Ecto neural progenitor cell (in vitro differentiated cells): ENCODE results near the gene BCOR.

Experiments
- DNase-seq: peaks from one replicate; pipeline ENCODE4 v3.0.0-alpha.2; 2018; ENCODE audit warnings: low spot score

Gene BCOR

DNA sequence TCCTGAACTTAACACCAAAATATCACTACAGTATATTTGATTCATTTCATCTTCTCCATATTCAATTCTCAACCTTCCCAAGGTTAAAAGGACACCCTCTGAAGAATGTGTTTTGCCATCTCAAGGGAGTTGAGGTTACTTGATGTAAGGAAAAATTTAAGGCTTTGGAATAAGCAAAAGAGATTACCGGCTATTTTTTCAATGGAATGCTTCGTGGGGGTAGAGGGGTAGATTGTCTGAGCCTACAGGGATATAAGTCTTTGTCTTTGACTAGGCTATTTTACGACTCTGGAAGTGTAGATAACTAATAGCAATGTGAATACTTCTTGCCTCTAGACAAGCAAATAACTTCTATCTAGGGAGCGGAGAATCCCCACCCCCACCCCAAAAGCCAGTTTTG lies 78.2 kb downstream of the BCOR start:
- no peak for DNase-seq

DNA sequence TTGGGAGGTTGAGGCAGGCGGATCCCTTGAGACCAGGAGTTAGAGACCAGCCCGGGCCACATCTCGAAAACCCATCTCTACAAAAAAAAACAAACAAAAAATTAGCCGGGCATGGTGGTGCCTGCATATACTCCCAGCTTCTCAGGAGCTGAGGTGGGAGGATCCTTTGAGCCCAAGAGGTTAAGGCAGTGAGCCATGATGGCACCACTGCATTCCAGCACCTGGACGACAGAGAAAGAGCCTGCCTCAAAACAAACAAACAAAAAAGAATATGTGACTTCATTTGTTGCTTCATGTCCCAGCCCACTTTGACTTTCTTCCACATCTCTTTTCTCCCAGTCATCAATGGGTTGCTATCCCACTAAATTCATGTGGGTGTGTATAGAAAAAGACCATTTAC lies 79.7 kb downstream of the BCOR start:
- DNase-seq = no peak

DNA sequence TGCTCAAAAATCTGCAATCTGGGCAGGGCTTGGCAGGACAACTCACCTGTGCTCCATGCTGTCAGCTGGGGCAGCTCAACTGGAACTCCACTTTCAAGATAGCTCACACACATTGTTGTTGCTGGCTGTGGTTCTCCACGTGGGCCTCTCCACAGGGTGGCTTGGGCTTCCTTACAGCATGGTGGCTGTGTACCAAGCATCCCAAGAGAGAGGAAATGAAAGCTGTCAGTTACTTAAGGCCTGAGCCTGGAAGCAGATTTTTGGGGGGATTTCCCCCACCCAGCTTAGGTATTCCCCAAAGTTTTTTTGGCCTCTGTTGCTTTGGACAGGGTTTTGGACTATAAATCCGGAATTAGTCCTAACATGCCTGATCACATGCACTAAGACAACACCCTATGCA lies 81.0 kb downstream of the BCOR start:
- DNase-seq = no peak

DNA sequence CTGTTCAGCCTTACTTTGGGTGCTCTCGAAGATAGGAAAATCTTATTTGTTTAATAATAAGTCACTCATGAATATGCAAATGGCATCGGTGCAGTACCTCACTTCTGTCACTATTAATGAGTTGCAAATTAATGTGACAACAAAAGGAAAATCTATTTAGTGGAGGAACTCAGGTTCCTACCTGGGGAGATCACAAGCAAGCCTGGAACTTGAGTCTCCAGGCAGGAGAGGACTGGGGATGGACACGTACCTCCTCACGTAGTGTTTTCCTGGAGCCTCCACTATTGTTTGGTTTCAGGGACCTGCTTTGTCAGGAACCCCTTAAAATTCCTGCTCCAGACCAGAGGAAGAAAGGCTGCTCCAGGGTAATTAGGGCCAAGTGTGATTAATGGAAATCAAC lies 82.1 kb downstream of the BCOR start:
- DNase-seq = no peak

DNA sequence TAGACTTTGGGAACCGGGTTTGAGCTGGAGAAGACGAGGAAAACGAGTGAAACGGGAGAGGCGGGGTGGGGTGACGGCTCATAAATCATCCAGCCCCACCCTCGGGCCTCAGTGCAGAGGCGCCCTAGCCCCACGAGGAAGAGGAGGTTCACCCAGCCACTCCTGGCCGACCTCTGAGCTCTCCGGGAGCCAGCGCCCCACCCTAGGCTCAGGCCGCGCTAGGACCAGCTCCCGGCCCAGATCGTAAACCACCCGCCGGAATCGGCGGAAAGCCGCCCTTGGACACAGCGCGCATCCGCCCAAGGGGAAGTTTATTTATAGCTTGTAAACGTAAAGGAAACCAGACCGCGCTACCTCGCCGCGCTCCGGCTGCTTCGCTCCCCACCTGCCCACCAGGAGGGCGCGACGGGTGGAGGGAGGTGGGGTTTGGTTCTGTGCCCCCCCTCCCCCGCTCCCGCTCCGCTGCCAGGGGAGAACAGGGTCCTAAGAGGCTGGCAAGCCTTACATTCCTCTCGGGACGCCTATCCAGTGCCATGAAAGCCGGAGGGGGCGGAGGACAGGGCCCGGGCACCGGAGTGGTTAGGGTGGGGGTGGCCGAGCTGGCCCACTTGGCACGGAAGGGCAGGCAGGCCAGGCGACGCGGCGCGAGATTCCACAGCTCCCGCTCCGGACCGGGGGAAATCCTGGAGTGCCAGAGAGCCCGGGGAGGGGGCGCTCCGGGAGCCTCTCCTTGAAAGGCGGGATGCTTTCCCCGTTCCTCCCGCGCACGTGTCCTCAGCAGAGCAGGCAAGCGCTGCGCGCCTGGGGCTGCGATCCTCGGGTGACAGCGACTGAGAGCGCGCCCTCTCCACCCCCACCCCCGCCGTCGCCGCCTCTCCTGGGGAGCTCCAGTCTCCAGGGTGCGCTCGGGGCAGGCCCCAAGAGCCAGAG lies 84.2 kb downstream of the BCOR start:
- peak; percentile 78 for DNase-seq

DNA sequence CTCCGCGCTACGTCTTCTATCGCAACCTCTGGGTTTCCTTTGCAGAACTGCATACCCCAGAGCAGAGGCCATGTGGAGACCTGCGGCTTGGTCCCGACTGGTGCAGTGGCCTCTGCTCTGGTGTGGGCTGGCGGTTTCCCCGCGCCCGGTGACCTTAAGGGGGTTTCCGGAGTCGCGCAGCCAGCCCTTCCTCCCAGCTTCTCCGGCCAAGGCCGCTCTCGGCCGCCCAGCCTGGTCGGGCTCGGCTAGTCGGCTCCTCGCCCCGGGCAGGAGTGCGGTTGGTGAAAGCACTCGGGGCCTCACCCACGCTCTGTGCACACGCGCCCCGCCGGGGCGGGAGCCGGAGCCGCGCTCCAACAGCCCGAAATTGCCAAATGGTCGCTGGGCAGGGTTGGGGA lies 84.9 kb downstream of the BCOR start:
- peak; percentile 71 for DNase-seq

DNA sequence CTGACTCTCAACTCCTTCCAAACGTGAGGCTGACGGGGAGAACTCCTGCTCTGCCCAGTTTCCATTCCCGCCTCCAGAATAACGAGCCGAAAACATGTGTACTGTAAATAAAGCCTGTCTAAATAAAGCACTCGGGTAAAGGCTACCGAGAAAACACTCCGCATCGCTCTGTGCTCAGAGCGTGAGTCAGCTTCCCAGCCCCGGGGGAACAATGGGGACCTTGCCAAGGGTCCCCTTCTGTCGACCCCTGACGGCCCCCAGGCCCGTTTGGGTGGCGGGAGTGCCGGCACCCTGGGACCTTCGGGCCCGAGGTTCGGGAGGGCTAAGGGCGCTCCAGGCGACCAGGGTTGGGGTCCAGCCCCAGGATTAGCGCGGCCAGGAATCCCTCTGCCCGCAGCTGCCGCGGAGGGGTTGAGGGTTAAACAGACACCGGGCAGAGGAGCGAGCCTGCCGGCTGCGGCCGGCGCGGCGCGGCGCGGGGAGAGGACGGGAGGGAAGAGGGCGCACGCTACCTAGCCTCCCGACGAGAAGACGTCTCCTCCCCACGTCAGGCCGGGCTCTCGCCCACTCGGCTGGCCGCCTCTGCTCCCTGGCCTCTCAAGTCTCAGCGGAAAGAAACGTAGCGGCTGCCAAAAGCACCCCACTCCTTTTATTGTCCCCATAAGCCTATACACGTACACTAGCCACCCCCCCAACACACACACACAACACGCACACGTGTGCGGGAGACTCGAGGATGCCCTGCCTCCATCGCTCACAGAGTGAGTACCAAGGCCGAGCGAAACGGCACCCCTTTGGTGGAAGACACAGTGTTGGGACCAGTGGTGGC lies 85.5 kb downstream of the BCOR start:
- DNase-seq = peak; percentile 74

DNA sequence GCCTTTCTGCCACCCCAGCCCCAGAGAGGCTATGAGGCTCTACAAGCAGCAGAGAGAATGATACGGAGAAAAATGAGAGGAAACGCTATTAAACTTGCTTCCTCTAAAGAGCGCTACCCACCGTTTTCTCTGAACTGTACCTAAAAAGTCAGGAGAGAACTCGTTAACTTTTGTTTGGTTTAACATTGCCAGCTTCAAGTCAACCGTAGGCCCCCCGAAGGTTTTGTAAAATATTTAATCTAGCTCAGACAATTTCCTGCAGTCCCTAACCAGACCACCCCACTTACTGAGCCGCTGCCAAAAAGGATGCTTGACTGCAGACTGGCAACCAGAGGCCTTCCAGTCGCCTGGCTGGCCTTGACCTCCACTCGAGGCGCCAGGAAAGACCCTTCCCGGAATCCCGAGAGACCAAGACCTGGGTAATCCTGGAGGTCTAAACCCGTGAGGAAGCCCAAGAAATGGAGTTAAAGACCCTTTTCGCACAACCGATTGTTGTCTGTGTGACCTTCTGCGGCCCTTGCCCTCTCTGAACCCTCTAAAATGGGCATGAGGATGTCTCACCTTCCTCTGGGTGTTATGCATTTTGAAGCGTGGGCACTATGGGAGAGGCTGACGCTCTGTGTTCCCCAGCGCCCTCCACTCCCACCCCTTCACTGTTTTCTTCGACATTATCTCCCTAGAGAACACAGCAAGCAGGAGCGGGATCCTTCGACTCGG lies 86.3 kb downstream of the BCOR start:
- no peak for DNase-seq

DNA sequence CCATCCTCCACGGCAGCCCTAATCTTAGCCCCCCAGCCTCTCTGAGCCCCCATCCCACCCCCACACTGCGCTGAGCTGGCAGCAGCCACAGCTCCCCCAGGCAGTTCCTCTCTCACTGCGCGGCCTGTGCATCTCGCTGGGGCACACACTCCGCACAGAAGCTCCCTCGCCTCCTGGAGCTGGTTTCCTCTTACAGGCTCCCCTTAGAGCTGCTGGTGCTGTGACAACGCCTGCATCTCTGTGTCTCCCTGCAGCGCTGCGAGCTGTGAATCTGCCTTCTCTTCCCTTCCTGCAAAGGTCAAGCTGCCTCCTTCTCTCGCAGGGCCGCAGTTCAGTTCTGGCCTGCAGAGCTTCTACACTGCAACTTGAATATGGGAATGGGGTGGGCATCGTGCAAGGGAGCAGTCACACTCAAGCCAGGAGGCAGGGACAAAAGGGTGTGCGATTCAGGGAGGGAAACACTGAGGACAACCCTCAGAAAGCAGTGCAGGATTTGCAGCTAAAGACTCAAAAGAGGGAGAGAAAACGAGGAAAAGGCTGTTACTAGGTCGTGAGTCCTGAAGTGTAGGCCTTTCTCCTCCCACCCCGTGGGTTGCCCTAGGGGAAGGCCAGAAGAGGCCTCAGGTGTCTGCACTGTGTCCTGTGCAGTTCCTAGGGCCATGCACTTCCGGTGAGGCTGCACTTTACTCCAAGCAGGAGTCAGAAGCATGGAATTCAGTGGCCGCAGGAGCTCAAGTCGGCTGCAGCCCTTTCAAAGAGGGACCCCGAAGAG lies 87.0 kb downstream of the BCOR start:
- no peak for DNase-seq

DNA sequence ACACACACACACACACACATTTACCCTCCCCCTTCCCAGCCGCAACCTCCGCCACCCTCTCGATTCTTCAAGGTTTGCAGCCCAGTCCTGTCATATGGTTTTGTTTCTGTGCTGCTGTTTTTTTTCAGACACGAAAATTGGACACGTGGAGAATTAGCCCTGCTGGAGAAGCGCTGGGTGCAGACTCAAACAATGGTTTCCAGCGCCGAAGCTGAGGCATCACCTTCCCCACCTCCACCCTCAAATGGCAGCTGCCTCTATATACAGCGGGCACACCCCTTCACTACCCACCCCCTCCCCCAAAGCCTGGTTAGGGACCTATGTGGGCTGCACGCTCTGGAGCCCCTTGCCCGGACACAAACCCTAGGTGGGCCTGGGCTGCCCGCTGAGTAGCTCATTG lies 87.9 kb downstream of the BCOR start:
- DNase-seq = no peak

DNA sequence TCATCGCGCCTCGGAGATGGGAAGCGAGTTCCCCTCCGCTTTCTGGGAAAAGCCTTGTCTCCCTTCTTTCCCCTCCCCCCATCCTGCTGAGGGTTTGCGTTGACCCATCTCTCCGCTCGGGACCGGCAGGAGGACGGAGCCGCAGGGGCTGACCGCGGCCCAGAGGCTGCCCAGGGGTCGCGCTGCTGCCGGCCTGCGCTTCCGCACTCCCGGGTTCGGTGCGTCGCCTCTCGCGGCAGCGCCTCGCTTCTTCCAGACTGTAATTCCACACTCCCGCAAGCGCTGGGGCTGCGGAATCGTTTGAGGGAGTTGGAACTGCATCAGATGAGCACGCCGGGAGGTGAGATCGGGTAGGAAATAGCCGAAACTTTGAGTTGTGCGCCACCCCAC lies 88.3 kb downstream of the BCOR start:
- DNase-seq = peak; percentile 70

DNA sequence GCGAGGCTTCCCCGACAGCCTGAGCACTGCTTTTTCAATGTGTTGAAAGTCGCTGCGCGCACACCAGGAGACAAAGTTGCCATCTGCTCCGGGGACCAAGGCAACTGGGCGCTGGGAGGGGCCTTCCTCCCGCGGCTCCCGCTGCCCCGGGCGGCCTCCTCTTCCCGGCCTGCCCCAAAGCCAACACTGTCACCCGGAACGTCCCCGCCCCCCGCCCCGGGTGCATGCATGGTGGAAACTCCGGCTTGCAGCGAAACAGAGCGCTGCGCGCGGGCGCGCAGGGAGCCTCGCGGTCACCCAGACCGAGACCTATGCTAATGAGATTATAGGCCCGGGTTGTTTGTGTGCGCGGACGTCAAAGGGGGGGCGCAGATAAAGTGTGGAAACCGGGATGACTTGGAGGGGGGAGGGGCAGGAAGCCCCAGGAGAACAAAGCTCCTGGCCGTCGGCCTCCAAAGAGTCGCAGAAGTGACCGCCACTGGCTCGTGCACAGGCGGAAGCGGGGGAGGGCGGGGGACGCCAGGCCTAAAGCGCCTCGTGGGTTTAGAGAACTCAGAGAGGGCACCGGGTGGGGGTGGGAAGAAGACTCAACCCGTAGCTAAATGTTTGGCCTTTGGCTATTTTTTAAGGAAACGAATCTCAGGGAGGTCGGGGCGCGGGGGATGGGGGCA lies 88.8 kb downstream of the BCOR start:
- DNase-seq = peak; percentile 82

DNA sequence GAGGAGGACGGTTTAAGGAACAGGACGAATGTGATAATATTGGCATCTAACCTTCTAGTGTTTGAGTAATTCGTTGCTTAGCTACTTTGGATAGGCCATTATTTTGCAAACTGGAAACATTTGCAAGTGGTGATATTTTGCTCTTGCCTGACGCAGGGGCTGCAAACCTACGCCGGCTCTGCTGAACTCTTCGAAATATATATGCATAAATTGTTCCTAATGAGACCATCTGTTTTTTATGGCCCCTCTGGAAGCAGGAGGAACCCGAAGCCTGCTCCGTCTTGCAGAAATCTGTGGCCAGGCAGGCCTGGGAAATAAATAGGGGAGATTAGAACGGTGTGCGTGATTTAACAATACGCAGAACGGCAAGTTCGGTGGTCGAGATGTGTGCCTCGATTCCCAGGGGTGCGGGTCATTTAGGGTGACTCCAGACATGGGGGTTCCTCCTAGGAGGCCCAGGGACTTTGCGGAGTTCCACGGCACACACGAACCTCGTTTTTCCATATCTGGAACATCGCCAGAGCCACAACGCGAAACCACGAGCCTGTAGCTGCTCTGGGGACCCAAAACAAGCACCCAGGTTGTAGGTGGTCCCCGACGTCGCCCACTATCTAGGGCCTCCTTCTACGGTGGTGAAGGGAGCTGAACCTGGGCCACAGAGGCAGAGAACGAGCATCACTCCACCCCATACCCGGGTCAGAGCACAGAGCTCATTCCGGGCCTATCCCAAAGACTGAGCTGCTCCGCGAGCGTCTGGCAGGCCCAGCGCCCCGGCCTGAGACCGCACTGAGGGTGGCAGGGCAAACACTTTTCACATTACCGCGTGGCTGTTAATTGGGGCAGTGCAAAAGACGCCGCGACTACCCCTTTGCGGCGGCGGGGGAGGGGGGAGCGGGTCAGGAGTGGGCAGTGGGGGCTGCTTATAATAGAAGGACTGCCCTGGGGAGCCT lies 89.7 kb downstream of the BCOR start:
- peak; percentile 65 for DNase-seq

DNA sequence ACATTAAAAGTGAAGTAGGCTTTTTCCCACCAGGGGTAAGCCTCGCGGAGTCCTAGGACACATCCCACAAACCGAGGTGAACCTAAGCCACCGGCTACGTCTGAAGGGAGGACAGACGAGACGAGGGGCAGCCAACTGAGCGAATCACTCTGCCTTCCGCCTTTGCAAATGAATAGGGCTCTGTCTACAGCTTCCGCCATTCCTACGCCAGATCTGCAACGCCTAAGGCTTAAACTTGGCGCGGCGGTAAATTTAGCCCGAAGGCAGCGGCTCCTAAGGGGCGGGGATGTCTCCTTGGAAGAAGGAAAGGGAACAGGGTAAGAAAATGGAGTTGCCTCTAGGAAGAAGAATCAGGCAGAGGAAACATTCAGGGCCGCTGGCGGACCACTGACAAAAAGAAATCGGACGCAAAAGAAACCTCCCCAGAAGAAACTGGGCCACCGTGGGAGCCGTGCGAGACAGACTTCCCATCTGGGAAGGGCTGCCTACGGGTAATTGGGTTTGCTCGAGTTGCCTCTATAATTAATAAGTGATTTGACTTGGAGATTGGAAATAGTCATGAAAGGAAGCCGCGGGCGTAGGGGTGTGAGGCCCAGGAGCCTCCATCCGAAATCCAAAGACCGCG lies 90.5 kb downstream of the BCOR start:
- peak; percentile 74 for DNase-seq

DNA sequence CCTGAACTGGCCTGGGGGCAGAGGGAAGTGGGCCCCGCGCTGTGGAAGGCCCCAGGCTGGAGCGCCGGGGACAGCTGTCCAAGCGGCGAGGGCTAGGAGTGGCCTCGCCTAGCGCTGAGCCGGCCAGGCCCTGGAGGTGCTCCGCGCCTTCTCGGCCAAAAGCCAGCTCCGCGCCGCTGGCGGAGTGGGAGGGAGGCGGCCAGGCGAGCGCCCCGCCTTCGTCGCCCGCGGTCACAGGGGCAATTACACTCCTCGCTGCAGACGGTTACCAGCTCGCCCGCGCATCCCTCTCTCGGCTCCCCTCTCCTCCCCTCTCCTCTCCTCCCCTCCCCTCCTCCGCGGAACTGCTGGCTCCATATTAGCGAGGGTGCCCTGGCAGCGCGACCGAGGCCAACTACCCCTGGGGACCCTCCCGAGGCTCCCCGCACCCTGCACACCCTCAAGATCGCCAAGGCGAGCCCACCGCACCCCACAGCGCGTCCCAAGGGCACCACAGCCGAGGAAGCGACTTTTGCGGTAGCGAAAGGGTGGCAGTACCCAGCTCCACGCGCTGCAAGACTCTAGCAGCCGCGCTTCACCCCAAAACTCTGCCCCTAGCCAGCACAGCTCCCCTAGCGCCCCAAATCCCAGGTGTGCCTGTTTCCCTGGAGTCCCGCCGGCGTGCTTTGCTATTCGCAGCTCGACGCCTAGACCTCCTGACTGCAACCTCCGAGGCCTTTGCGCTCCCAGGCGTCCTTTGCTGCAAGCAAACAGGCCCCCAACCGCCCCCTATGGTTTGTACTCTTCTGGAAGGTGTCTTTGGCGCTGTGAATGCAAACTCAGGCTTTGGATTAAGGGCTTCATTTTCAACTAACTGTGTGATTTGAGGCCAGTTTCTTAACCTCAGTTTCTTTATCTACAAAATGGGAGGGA lies 91.4 kb downstream of the BCOR start:
- peak; percentile 81 for DNase-seq

DNA sequence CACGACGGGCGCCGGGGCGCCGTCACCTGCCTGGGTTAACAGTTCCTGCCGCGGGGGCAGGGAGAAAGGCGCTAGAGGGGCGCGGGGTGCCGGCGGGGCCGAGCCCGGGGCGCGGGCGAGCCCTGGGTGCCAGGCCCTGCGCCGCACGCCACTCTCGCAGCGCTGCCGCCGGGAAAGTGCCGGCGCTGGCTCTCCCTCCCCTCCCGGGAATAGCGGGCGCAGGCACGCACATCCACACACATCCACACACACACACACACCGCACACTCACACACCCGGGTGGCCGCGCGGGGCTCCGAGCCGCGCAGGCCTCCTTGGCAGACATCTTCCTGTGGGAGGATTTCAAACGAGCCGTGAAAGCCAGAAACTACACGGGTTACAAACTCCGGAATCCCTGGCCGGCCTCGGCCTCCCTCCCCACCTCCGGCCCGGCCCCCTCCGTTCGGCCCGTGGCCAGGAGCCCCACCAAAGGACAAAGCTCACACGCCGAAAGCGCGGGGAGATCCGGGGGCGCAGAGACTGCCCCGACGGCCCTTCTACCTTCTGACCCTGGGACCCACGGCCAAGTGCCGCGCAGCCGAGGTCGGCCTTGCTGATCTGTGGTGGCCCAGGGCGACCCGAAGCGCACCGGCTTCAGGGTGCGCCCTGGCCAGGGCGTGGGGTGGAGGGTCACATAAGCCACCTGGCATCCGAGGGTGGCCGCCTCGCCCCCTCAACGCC lies 92.3 kb downstream of the BCOR start:
- DNase-seq = no peak

DNA sequence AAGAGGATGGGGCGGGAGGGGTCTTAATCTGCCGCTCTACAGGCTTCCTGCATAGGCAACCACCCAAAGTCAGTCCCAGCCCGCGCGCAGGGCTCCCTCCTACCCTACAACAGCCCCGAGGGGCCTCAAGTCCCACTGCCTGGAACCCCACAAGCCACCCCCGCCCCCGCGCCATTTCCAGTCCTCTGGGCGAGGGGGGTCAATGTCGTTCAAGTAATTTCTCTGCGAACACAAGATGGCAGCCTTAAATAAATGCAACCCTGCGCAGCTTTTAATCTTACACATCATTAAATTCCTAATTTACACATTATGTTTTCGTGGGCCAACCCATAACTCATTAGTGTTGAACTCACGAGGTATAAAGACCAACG lies 92.9 kb downstream of the BCOR start:
- no peak for DNase-seq

DNA sequence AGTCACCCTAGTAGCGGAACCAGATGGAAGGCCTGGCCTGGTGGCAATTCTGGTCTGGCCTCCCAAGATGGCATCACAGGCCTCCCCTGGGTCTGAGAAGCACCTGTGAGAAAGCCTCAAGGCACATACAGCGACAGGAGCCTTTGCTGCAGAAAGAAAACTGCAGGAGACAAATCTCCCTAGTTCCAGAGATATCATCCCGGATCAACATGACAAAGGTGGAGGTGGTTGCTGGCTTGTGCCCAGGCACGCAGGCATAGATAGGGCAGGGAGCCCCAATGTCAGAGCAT lies 93.6 kb downstream of the BCOR start:
- DNase-seq = no peak
